Frontal cortex (tissue), 4 donors: ENCODE measurements around the gene PAGE5. TPM values are rescaled to one million over a fixed set of nuclear protein-coding genes. Genes with fewer than 3 reads are reported as not detected.
A peak's percentile ranks its signal among the peaks of the same experiment; 100 is the strongest.

Experiments used
- DNase-seq, 2 donors: peaks; one replicate each; pipeline ENCODE4 v3.0.0; 2012; ENCODE audit warnings: low spot score in 2 of 2
- FAIRE-seq: peaks from 2 replicates; lab custom pipeline; 2012; peaks lifted over from hg19 to GRCh38; lab: Jason Lieb, UNC
- total RNA-seq: library from RNA; depleted of rRNA; stranded (reverse); fragments of >200 nt; gene quantifications from one replicate; pipeline ENCODE4 v1.2.3, GENCODE V29; 2014
- donor health status: control.
- donor health status: control.
- donor health status: control.

PAGE5 gene, protein sequence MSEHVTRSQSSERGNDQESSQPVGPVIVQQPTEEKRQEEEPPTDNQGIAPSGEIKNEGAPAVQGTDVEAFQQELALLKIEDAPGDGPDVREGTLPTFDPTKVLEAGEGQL
- total RNA-seq, result not detected

DNA sequence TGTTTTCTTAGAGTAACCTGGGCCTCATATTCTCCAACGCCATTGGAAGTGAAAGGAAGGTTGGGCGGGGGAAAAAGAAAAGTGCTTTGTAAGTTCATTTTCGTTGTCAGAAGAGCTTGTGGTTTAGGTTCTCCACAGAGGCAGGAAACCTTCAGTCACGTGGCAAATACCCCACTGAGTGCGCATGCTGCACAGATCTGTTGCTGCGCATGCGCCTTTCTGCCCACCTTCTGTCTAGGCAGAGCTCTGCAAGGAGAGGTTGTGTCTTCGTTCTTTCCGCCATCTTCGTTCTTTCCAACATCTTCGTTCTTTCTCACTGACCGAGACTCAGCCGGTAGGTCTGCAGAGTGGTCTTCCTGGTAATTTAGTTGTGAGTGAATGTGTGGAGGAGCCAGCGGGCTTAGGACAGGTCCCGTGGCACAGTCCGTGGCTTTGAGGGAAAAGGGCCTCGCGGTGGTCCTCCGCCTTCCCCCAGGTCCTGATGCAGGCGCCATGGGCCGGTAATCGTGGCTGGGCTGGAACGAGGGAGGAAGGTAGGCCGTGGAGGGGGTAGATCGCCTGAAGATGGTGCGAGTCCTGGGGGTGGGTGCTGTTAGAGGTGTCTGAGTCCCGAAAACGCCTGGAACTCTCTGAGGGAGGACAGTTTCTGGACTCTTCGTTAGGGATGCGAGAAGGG lies at the start of gene PAGE5:
PAGE5 (plus strand) TSS at position 228 of the 676 bp plus-strand sequence. CDS start 1,037 bp downstream, outside the sequence.
- DNase-seq (no peak), FAIRE-seq (no peak)

DNA sequence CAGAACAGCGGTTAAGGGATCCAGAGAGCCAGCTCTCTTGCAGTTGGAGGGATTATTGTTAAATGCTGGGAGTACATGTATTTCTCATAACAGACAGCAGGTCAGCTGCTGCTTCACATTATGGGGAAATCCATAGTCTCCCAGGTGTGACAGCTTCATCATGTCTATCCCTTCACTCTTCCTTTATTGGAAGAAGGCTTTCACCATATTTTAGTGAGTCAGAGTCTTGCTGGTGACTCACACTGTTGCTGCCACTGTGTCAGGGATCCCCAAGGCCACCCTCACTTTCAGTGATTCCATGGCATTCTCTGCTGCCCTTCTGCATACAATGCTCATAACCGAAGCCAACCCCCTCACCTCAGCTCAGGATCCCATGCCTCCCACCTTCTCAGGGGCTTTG lies 32.9 kb upstream of the PAGE5 start:
- DNase-seq (no peak), FAIRE-seq (no peak)

DNA sequence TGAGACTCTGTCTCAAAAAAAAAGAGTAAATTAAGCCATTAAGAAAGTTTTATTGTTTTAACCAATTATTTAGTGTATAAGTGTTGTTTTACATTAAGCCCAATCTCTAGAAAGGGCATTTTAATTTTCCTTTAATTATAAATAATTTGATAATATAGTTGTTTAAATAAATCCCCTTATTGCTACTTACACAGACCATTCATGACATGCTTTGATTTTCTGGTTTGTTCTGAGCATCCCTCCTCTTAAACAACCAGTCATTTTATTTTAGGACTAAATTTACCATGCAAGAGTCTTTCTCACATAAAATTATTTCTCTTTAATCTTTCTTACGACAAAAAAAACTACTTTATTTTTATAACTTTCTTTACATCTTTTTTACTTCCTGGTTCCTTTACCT lies 23.5 kb upstream of the PAGE5 start:
- DNase-seq, result no peak
- no peak for FAIRE-seq

DNA sequence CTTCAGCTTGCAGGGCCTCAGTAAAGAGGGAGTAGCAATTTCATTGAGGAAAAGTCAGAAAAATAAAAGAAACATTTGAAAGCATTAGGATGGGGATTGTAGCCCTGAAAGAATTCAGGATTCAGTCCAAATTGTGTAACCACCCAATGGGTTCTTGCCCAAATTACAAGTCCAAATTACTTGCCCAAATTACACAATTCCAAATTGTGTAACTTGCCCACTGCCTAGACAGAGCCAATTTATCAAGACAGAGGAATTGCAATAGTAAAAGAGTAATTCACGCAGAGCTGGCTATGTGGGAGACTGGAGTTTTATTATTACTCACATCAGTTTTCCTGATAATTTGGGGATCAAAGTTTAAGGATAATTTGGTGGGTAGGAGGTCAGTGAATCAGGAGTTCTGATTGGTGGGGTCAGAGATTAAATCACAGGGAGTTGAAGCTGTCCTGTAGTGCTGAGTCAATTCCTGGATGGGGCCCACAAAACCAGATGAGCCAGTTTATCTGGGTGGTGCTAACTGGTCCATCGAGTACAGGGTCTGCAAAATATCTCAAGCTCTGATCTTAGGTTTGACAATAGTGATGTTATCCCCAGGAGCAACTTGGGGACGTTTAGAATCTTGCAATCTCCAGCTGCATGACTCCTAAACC lies 18.1 kb upstream of the PAGE5 start:
- FAIRE-seq (no peak), DNase-seq (no peak)

DNA sequence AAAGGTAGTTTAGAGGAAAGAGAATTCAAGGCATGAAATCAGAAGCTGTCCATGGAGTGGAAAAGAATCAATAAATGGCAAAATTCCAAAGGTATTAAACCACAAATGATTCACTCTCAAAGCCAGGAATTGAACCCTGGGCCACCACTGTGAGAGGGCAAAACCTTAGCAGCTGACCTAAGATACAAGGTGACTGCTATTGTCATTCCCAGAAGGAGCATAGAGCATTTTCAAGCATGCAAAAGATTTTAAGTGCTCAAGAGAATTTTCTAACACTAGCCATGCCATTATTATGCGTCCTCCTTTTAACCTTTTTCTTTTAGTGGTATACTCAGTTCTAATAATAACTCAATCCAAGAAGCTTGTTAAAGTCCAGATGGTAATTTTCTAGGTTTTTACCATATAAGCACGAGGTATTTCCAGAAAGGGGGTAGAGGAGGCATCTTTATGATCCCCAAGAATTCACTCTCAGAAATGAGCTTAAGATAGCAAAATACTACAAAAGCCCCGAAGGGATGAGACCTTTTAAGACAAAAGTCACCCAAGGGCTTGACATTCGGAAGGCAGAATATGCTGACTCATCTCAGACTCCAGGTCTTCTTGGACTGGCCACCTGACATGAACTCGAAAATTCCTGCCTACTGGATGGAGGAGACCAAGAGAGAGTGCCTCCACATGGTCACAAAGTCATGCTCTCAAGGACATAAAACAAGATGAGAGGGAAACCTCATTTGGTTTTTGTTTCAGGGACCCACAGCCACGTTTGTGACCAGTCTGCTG lies 13.8 kb upstream of the PAGE5 start:
- FAIRE-seq, result no peak
- DNase-seq, result no peak

DNA sequence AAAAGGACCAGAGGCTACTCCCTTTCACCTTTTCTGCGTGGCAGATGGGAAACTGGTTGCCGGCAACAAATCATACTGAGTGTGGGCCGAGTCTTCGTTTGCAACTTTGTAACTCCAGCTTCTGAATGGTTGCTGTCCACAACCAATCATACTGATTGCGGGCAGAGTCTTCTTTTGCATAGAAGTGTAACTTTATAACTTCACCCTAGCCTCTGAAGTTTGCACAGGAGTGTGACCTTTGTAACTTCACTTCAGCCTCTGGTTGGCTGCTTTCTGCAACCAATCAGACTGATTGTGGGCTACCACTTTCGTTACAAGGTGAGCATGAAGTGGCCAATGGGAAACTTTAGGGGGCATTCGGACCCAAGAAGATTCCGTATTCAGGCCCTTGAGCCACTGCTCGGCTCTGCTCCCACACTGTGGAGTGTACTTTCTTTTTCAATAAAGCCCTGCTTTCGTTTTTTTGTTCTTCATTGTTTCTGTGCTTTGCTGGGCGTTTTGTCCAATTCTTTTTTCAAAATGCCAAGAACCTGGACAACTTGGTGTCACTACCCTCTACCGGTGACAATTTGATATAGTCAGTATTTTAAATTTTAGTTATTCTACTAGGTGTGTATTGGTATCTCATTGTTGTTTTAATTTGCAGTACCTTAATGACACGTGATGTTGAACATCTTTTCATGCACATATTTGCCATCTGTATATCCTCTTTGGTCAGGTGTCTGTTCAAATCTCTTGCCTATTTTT lies 9.0 kb upstream of the PAGE5 start:
- DNase-seq, result no peak
- FAIRE-seq, result no peak

DNA sequence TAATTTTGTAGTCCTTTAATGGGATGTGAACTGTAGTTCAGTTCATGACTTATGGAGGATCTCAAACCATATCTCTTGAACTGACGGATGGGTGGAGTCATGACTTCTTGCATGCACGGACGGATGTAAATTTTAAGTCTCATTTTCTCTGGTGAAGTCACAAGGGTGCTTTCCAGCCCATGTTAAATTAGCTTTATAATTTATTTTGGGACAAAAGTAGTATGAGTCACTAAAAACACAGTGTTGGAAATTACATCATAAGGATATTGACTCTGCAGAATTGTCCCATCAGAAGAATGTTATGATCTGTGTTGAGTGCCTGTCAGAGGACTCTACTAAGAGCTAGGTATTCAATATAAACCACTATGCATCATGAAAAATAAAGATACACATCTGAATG lies 6.8 kb upstream of the PAGE5 start:
- DNase-seq (no peak), FAIRE-seq (no peak)

DNA sequence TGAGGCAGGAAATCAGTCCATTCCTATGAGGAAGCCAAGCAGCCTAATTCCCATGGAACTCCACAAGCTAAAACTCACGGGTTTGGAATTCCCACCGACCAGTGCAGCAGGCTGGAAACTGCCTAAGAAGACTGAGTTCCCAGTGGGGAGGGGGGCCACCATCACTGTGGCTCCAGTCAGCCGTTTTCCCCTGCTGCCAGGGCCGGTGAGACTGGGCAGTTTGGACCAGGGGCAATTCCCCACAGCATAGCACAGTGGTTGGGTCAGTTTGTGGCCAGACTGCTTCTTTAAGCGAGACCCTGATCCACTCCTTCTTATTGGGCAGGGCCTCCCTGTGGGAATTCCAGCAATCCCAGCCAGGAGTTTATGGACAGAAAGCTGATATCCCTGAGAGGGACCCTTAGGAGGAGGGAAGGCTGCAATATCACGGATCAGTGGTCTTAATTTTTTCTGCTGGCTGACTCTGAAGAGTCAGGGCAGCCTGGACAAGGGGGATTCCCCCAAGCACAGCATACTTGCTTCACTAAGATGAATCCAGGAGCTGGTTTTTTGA lies 20.7 kb downstream of the PAGE5 start:
- FAIRE-seq (no peak), DNase-seq (no peak)

DNA sequence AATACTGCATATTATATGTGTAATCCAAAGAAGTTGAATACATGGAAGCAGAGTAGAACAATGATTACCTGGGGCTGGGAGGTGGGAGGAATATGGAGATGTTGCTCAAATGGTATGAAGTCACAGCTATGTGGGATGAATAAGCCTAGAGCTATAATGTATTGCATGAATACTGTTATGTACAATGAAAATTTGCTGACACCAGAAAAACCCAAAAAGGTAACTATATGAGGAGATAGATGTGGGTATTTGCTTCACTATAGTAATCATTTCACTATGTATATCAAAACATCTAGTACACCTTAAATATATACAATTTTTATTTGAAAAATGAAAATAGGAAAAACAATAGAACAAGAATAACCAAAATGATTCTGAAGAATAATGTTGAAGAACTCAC lies 33.4 kb downstream of the PAGE5 start:
- peak; percentile 10 for FAIRE-seq
- DNase-seq, result no peak

DNA sequence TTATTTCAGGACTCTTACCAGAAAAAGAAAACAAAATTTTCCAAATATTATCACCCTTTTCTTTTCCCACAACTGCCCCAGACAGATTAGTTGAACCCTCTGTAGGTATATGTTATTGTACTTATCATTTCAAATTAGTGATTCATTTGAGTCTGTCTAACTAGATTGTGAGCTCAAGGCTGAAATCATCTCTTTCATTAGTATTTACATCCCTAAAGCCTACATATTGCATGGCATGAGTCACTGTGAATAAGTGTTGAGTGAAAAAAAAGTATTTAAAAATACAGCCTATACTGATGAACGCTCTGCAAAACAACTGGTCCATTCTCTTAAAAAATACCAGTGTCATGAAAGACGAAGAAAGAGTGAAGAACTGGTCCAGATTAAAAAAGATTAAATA lies 40.7 kb downstream of the PAGE5 start:
- DNase-seq, result no peak
- no peak for FAIRE-seq

DNA sequence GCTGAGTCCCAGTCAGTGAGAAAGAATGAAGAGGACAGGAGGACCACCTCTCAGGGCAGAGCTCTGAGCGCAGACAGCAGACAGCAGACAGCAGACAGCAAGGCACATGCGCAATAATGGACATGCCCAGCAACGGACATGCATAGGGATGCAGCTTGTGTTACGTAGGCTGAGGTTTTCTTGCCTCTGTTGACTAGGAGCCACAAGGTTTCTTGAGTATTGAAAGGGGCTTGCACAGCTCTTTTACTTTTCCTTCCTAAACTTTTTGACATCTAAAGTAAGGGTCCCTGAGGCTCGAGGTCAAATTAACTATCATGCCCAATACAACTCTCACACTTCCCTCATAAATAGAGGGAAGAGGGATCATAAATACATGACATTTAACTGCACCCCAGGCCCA lies 44.7 kb downstream of the PAGE5 start, which contains the start of gene PAGE3:
PAGE3 (minus strand) TSS at position 101 of the 400 bp plus-strand sequence. CDS start 1,013 bp downstream, outside the sequence.
- DNase-seq (no peak), FAIRE-seq (no peak)

Other genes starting within 250 kb of the PAGE5 start
- gene PFKFB1, start 226.2 kb upstream of the PAGE5 start, total RNA-seq, result 0.41 TPM
- gene APEX2, start 220.0 kb upstream of the PAGE5 start, total RNA-seq, result 1.6 TPM
- 50.1 TPM for gene ALAS2, start 189.4 kb upstream of the PAGE5 start, total RNA-seq
- not detected for gene PAGE2B, start 145.3 kb upstream of the PAGE5 start, total RNA-seq
- not detected for gene PAGE2, start 131.3 kb upstream of the PAGE5 start, total RNA-seq
- not detected for gene PAGE3, start 44.6 kb downstream of the PAGE5 start, total RNA-seq
- gene MAGEH1, start 231.8 kb downstream of the PAGE5 start, total RNA-seq, result 119 TPM